Lower leg skin (tissue), 4 donors: ENCODE measurements around the gene KIF1A. TPM values are rescaled to one million over a fixed set of nuclear protein-coding genes. Genes with fewer than 3 reads are reported as not detected.

Experiments used
- DNase-seq, 2 donors: peaks; one replicate each; pipeline ENCODE4 v3.0.0-alpha.2; 2019; ENCODE audit warnings: low spot score in 2 of 2
- H3K4me3 ChIP-seq: fragments of 200-600 bp; sonication (generic); 2 replicates; pipeline ENCODE4 v1.5.1; 2017; ENCODE audit warnings: mild to moderate bottlenecking, low read depth; ENCODE audit not compliant: poor library complexity, severe bottlenecking
- POLR2A ChIP-seq, 2 donors: fragments of 450-650 bp; IDR thresholded peaks; one replicate each; pipeline ENCODE4 v1.6.1; 2016 to 2017; ENCODE audit warnings: antibody characterized with exemption in 2 of 2, mild to moderate bottlenecking in 1 of 2, moderate library complexity in 1 of 2
- WGBS, 2 donors: methylation state at CpG; one replicate each; pipeline ENCODE4 v1.1.5; 2018; 5-methylcytosine and 5-hydroxymethylcytosine counted together
- intact Hi-C: fragments of 100-400 bp; cut with DNase I; formaldehyde crosslinking; loops from one replicate; pipeline ENCODE4 v1.15.0; 2023; ENCODE audit warnings: low total_unique reads
- total RNA-seq, 4 donors: library from RNA; depleted of rRNA; stranded (reverse); fragments of >200 nt; gene quantifications; one replicate each; pipeline ENCODE4 v1.1.0, GENCODE V29; 2016
- TF ChIP-seq, protein P1 (sequence below), 3 donors: fragments of 450-650 bp; IDR thresholded peaks; one replicate each; pipeline ENCODE4 v1.5.1; 2016; ENCODE audit warnings: antibody characterized with exemption in 3 of 3, mild to moderate bottlenecking in 3 of 3, moderate library complexity in 2 of 3

Gene KIF1A
- total RNA-seq, 4 donors from 2014 or later: 0.76 to 4.3 (median 3.0) TPM

DNA sequence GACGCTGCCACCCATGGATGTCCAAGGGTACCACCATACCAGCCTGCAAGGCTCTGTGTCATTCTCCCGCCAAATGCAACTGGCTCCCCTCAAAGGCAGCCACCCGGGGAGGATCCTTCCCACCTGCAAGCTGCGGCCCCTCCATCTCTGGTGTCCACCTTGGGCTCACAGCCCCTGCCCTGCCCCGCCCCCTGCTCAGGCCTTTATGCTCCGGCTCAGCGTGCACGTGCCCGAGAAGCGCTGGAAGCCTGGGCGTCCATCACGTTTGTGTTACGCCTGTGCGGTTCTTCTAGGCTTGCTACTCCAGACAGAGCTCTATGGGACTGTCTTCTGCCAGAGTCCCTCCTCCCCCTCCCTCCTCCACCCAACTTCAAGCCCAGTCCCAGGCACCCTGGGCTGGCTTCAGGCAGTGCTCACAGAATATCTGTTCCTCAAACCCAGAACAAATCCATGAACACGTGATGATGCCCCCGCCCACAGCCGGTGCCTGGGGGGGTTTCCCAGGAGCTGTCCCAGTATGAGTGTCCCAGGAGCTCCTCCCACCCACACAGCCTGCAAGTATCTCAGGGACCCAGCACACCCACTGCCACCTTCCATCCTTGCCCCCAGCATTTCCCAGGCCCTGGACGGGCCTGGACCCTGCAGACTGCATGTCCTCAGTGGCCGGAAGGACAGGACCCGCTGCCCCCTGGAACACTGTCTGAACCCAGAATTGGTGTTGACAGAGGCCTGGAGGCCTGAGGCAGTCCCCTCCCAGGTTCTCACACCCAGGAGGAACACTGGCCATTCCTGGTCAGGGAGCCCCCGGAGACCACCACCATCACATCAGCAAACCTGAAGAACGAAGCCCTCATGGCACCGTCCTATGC lies 30.3 kb downstream of the KIF1A start:
- no peak for TF ChIP-seq POLR2A (IDR thresholded peaks at IDR 0.05)
- TF ChIP-seq, protein P1, sequence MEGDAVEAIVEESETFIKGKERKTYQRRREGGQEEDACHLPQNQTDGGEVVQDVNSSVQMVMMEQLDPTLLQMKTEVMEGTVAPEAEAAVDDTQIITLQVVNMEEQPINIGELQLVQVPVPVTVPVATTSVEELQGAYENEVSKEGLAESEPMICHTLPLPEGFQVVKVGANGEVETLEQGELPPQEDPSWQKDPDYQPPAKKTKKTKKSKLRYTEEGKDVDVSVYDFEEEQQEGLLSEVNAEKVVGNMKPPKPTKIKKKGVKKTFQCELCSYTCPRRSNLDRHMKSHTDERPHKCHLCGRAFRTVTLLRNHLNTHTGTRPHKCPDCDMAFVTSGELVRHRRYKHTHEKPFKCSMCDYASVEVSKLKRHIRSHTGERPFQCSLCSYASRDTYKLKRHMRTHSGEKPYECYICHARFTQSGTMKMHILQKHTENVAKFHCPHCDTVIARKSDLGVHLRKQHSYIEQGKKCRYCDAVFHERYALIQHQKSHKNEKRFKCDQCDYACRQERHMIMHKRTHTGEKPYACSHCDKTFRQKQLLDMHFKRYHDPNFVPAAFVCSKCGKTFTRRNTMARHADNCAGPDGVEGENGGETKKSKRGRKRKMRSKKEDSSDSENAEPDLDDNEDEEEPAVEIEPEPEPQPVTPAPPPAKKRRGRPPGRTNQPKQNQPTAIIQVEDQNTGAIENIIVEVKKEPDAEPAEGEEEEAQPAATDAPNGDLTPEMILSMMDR (IDR thresholded peaks at IDR 0.05): no peak
- WGBS, 2 donors: 81 to 87% methylated on average over 18 to 23 of the region's 23 CpGs
- no peak overlapping the region for H3K4me3 ChIP-seq
- intact Hi-C loops: no loop called here
- DNase-seq: no peak

GRCh38 chr2:240789051-240789453 lies 31.0 kb downstream of the KIF1A start:
- 88 to 89% methylated on average over 13 of the region's 13 CpGs for WGBS, 2 donors
- intact Hi-C loops: no loop called here
- TF ChIP-seq POLR2A (IDR thresholded peaks at IDR 0.05): no peak
- TF ChIP-seq, protein P1 (IDR thresholded peaks at IDR 0.05): no peak
- no peak overlapping the region for H3K4me3 ChIP-seq
- no peak for DNase-seq

- H3K4me3 ChIP-seq: no peak overlapping the region
- no peak for TF ChIP-seq POLR2A (IDR thresholded peaks at IDR 0.05)
- TF ChIP-seq, protein P1 (IDR thresholded peaks at IDR 0.05): no peak
- intact Hi-C loops: no loop called here
- DNase-seq: no peak
- 83 to 88% methylated on average over 4 of the region's 4 CpGs for WGBS, 2 donors
These were observed 31.5 kb downstream of the KIF1A start for GRCh38 chr2:240788482-240788881.

GRCh38 chr2:240787521-240788472 lies 32.2 kb downstream of the KIF1A start:
- DNase-seq: no peak
- intact Hi-C loops: no loop called here
- TF ChIP-seq POLR2A (IDR thresholded peaks at IDR 0.05): no peak
- TF ChIP-seq, protein P1 (IDR thresholded peaks at IDR 0.05): no peak
- 59 to 61% methylated on average over 21 to 23 of the region's 23 CpGs for WGBS, 2 donors
- no peak overlapping the region for H3K4me3 ChIP-seq

- no peak overlapping the region for H3K4me3 ChIP-seq
- intact Hi-C loops: no loop called here
- TF ChIP-seq, protein P1 (IDR thresholded peaks at IDR 0.05): no peak
- no peak for TF ChIP-seq POLR2A (IDR thresholded peaks at IDR 0.05)
- whole genome bisulfite sequencing, 2 donors: 79 to 80% methylated on average over 11 to 12 of the region's 17 CpGs
- no peak for DNase-seq
These were observed 33.1 kb downstream of the KIF1A start for GRCh38 chr2:240786871-240787311.
